Measurements from ENCODE around the gene HOXA4. TPM values are rescaled to one million over a fixed set of nuclear protein-coding genes. Genes with fewer than 3 reads are reported as not detected.

HOXA4 gene
- total RNA-seq, 2 experiments from 2014 or later: not detected

GRCh38 chr7:27116031-27116961 is 14.3 kb downstream of the HOXA4 start:
- Histone ChIP-seq H3K4me3 (ENCODE audit: low read length) (no peak overlapping the region), H3K4me1 (ENCODE audit: insufficient read depth, low read length) (no peaks in the 10 kb centered on the region), H3K36me3 (ENCODE audit: insufficient read depth, low read length) (no peaks in the 10 kb centered on the region), H3K27ac (ENCODE audit: low read depth in 1 of 2, low read length in 2 of 2) (no peak overlapping the region), H3K9me3 (ENCODE audit: control insufficient read depth in 1 of 2, insufficient read depth in 1 of 2, low read length in 2 of 2) (peaks cover 0 to 8% of the 10 kb centered on the region in 2 experiments), H3K27me3 (ENCODE audit: control insufficient read depth in 1 of 2, insufficient read depth in 2 of 2, low read length in 2 of 2) (peaks cover 2 to 5% of the 10 kb centered on the region in 2 experiments)
- intact Hi-C loops (cut with DNase I, micrococcal nuclease): no loop called here
- ATAC-seq (ENCODE audit: poor library complexity) (no peak), DNase-seq (no peak)
- CTCF ChIA-PET: no interaction called here
- H3K9me3 Mint-ChIP-seq: no peaks in the 10 kb centered on the region
- TF ChIP-seq CTCF (IDR thresholded peaks at IDR 0.05): no peak
- no peaks in the 10 kb centered on the region for H3K36me3 Mint-ChIP-seq (ENCODE audit: low read depth)
- POLR2A ChIA-PET: no interaction called here
- H3K27ac Mint-ChIP-seq: no peak overlapping the region
- H3K27me3 Mint-ChIP-seq: peaks cover 36% of the 10 kb centered on the region
- H3K4me3 Mint-ChIP-seq: no peak overlapping the region
- H3K4me1 Mint-ChIP-seq (ENCODE audit: low read depth): no peaks in the 10 kb centered on the region

- DNase-seq (no peak), ATAC-seq (ENCODE audit: poor library complexity) (no peak)
- no peaks in the 10 kb centered on the region for H3K36me3 ChIP-seq (ENCODE audit: insufficient read depth, low read length)
- ChIA-PET POLR2A (no interaction called here), CTCF (no interaction called here)
- no peak overlapping the region for H3K27ac ChIP-seq (ENCODE audit: low read depth in 1 of 2, low read length in 2 of 2)
- no peaks in the 10 kb centered on the region for H3K4me1 Mint-ChIP-seq (ENCODE audit: low read depth)
- H3K27me3 Mint-ChIP-seq: peaks cover 36% of the 10 kb centered on the region
- no peaks in the 10 kb centered on the region for H3K36me3 Mint-ChIP-seq (ENCODE audit: low read depth)
- peaks cover 0 to 12% of the 10 kb centered on the region in 2 experiments for H3K9me3 ChIP-seq (ENCODE audit: control insufficient read depth in 1 of 2, insufficient read depth in 1 of 2, low read length in 2 of 2)
- no peak overlapping the region for H3K4me3 Mint-ChIP-seq
- H3K9me3 Mint-ChIP-seq: no peaks in the 10 kb centered on the region
- no peak overlapping the region for H3K27ac Mint-ChIP-seq
- H3K4me3 ChIP-seq (ENCODE audit: low read length): no peak overlapping the region
- no peak for TF ChIP-seq CTCF (IDR thresholded peaks at IDR 0.05)
- H3K27me3 ChIP-seq (ENCODE audit: control insufficient read depth in 1 of 2, insufficient read depth in 2 of 2, low read length in 2 of 2): peaks cover 5% of the 10 kb centered on the region in 2 experiments
- intact Hi-C loops (cut with DNase I, micrococcal nuclease): no loop called here
- H3K4me1 ChIP-seq (ENCODE audit: insufficient read depth, low read length): no peaks in the 10 kb centered on the region
These were observed 15.1 kb downstream of the HOXA4 start for GRCh38 chr7:27115221-27116026.

GRCh38 chr7:27114881-27115220 is 15.7 kb downstream of the HOXA4 start:
- Histone ChIP-seq H3K4me1 (ENCODE audit: insufficient read depth, low read length) (no peaks in the 10 kb centered on the region), H3K4me3 (ENCODE audit: low read length) (no peak overlapping the region), H3K27me3 (ENCODE audit: control insufficient read depth in 1 of 2, insufficient read depth in 2 of 2, low read length in 2 of 2) (peaks cover 5% of the 10 kb centered on the region in 2 experiments), H3K36me3 (ENCODE audit: insufficient read depth, low read length) (no peaks in the 10 kb centered on the region), H3K27ac (ENCODE audit: low read depth in 1 of 2, low read length in 2 of 2) (no peak overlapping the region), H3K9me3 (ENCODE audit: control insufficient read depth in 1 of 2, insufficient read depth in 1 of 2, low read length in 2 of 2) (peaks cover 0 to 15% of the 10 kb centered on the region in 2 experiments)
- H3K4me3 Mint-ChIP-seq: no peak overlapping the region
- POLR2A ChIA-PET: no interaction called here
- ATAC-seq (ENCODE audit: poor library complexity) (no peak), DNase-seq (no peak)
- H3K36me3 Mint-ChIP-seq (ENCODE audit: low read depth): no peaks in the 10 kb centered on the region
- H3K4me1 Mint-ChIP-seq (ENCODE audit: low read depth): no peaks in the 10 kb centered on the region
- intact Hi-C loops (cut with DNase I, micrococcal nuclease): no loop called here
- no peaks in the 10 kb centered on the region for H3K9me3 Mint-ChIP-seq
- CTCF ChIA-PET: no interaction called here
- peaks cover 36% of the 10 kb centered on the region for H3K27me3 Mint-ChIP-seq
- H3K27ac Mint-ChIP-seq: no peak overlapping the region
- no peak for TF ChIP-seq CTCF (IDR thresholded peaks at IDR 0.05)

Measured in CD4-positive, alpha-beta T cell (primary cell).